K562 (cell line): ENCODE measurements around the gene TCL1B. TPM values are rescaled to one million over a fixed set of nuclear protein-coding genes. Genes with fewer than 3 reads are reported as not detected.

Experiments used
- ATAC-seq: fragments of 200-7000 bp; cut with Tn5 transposase; 3 replicates; pipeline ENCODE4 v1.9.1; 2020; ENCODE audit warnings: moderate library complexity
- BruUV-seq: library from RNA; stranded (reverse); fragments of 400-500 nt; replicated peaks from 2 replicates; lab custom pipeline; 2021; lab: Mats Ljungman, UMichigan
- CTCF ChIA-PET: fragments of 300-600 bp; formaldehyde crosslinking; extraction: SDS; loops from one replicate; lab custom pipeline; 2021; ENCODE audit warnings: low intra/inter-chr PET ratio; lab: Yijun Ruan, JAX
- POLR2A ChIA-PET: fragments of 300-600, 350-650 bp; sonication (Branson Sonifier 250); formaldehyde crosslinking; extraction: SDS; loops from one replicate; lab custom pipeline; 2021; ENCODE audit warnings: antibody characterized with exemption, inconsistent platforms; lab: Yijun Ruan, JAX
- DNase-seq, 4 experiments: peaks; one replicate each; pipeline versions ENCODE4 v3.0.0 to v3.0.0-alpha.2; 2011 to 2018; ENCODE audit warnings: low spot score in 3 of 4, mixed read lengths in 3 of 4; ENCODE audit errors: extremely low read depth in 1 of 4
- FAIRE-seq: peaks from 2 replicates; lab custom pipeline; 2011; peaks lifted over from hg19 to GRCh38; lab: Jason Lieb, UNC
- H2AFZ ChIP-seq: 2 replicates; pipeline ENCODE4 v1.6.0; 2011; ENCODE audit warnings: low read depth, low read length, control low read depth, inconsistent platforms
- H3K27ac ChIP-seq: fragments of 200-600 bp; 3 replicates; pipeline ENCODE4 v1.8.0; 2011; ENCODE audit warnings: low read depth, mild to moderate bottlenecking, control low read depth, inconsistent platforms, low read length, moderate library complexity, mixed read lengths; ENCODE audit errors: extremely low read depth
- H3K27me3 ChIP-seq, 2 experiments: fragments of 300-600 bp in 1 of 2; 2 replicates in 1 of 2; 3 replicates in 1 of 2; pipeline versions ENCODE4 v1.6.0 to v1.8.0; 2011; ENCODE audit warnings: inconsistent platforms in 2 of 2, low read length in 2 of 2, mild to moderate bottlenecking in 1 of 2, mixed read lengths in 1 of 2, moderate library complexity in 1 of 2; ENCODE audit not compliant: control insufficient read depth in 2 of 2, insufficient read depth in 2 of 2
- H3K36me3 ChIP-seq: fragments of 300-600 bp; 3 replicates; pipeline ENCODE4 v1.8.0; 2011; ENCODE audit warnings: mild to moderate bottlenecking, low read length, inconsistent platforms; ENCODE audit not compliant: control insufficient read depth, insufficient read depth
- H3K4me1 ChIP-seq, 2 experiments: fragments of 200-600 bp in 1 of 2; replicated peaks in 1 of 2; 2 replicates in 1 of 2; 3 replicates in 1 of 2; pipeline versions ENCODE4 v1.5.1 to v1.8.0; 2011; ENCODE audit warnings: inconsistent platforms in 2 of 2, low read length in 2 of 2, mild to moderate bottlenecking in 1 of 2, mixed read lengths in 1 of 2, moderate library complexity in 1 of 2; ENCODE audit not compliant: control insufficient read depth in 2 of 2, insufficient read depth in 2 of 2
- H3K4me2 ChIP-seq: 2 replicates; pipeline ENCODE4 v1.6.1; 2011; ENCODE audit warnings: low read length, control low read depth, inconsistent platforms, mixed read lengths; ENCODE audit not compliant: insufficient read depth
- H3K4me3 ChIP-seq: fragments of 200-600 bp; sonication (generic), shearing (Covaris generic); 2 replicates; pipeline ENCODE4 v1.5.1; 2016; ENCODE audit warnings: control low read depth, inconsistent platforms
- H3K79me2 ChIP-seq: fragments of 200-600 bp; 3 replicates; pipeline ENCODE4 v1.8.0; 2011; ENCODE audit warnings: low read length, inconsistent platforms; ENCODE audit not compliant: control insufficient read depth, insufficient read depth
- H3K9ac ChIP-seq, 2 experiments: 2 replicates each; pipeline versions ENCODE4 v1.6.0 to v1.6.1; 2011; ENCODE audit warnings: low read depth in 2 of 2, low read length in 2 of 2, control low read depth in 1 of 2, inconsistent platforms in 1 of 2, mild to moderate bottlenecking in 1 of 2, mixed read lengths in 1 of 2; ENCODE audit not compliant: insufficient read depth in 1 of 2
- H3K9me1 ChIP-seq: one replicate; pipeline ENCODE4 v1.6.0; 2011; ENCODE audit warnings: inconsistent platforms, mild to moderate bottlenecking, low read length, moderate library complexity; ENCODE audit not compliant: control insufficient read depth, insufficient read depth
- H3K9me3 ChIP-seq: replicated peaks from 2 replicates; pipeline ENCODE4 v1.5.1; 2011; ENCODE audit warnings: low read depth, low read length, inconsistent platforms; ENCODE audit not compliant: control insufficient read depth, insufficient read depth
- H4K20me1 ChIP-seq: replicated peaks from 2 replicates; pipeline ENCODE4 v1.6.1; 2011; ENCODE audit warnings: low read length, inconsistent platforms, mixed read lengths; ENCODE audit not compliant: control insufficient read depth, insufficient read depth
- ARNT ChIP-seq, 2 experiments: fragments of 450-650 bp; IDR thresholded peaks; 2 replicates each; pipeline ENCODE4 v1.6.1; 2016; ENCODE audit warnings: mild to moderate bottlenecking in 1 of 2
- ASH1L ChIP-seq: fragments of 450-650 bp; IDR thresholded peaks from 2 replicates; pipeline ENCODE4 v1.6.1; 2018; ENCODE audit warnings: borderline replicate concordance, mild to moderate bottlenecking, low read depth; ENCODE audit not compliant: partially characterized antibody
- ELF1 ChIP-seq: fragments of 200-800 bp; sonication (Bioruptor generic); IDR thresholded peaks from 2 replicates; pipeline ENCODE4 v1.6.1; 2016; ENCODE audit warnings: missing genetic modification characterization, missing compliant biosample characterization
- LCOR ChIP-seq: sonication (generic); formaldehyde crosslinking; IDR thresholded peaks from 2 replicates; pipeline ENCODE4 v1.8.0; 2022; ENCODE audit warnings: mild to moderate bottlenecking, missing genetic modification reagents
- RBBP5 ChIP-seq: fragments of 200-600 bp; sonication (generic); IDR thresholded peaks from 2 replicates; pipeline ENCODE4 v1.6.1; 2012; ENCODE audit warnings: borderline replicate concordance, mild to moderate bottlenecking, low read length, control low read depth, inconsistent platforms; ENCODE audit not compliant: insufficient read depth, poor library complexity, severe bottlenecking
- TEAD2 ChIP-seq: fragments of 450-650 bp; IDR thresholded peaks from 2 replicates; pipeline ENCODE4 v1.6.1; 2016; ENCODE audit warnings: missing genetic modification characterization, control low read depth, missing compliant biosample characterization
- THRAP3 ChIP-seq: fragments of 450-650 bp; IDR thresholded peaks from 2 replicates; pipeline ENCODE4 v1.6.1; 2016; ENCODE audit warnings: mild to moderate bottlenecking, inconsistent platforms, borderline replicate concordance
- WGBS: fragments of 100-300 bp; shearing (Covaris generic); methylation state at CpG from one replicate; pipeline ENCODE4 v1.1.6; 2016; ENCODE audit warnings: low coverage, mixed read lengths; ENCODE audit not compliant: insufficient coverage; ENCODE audit errors: missing lambda C conversion rate; 5-methylcytosine and 5-hydroxymethylcytosine counted together
- in situ Hi-C: fragments of 300-500 bp; cut with MboI; formaldehyde crosslinking; loops from 4 replicates; pipeline ENCODE4 v1.15.0; 2018; ENCODE audit warnings: inconsistent platforms, mixed read lengths
- intact Hi-C: fragments of 100-400 bp; cut with micrococcal nuclease; formaldehyde crosslinking; loops from 2 replicates; pipeline ENCODE4 v1.14.2; 2022
- polyA plus RNA-seq, 8 experiments: library from polyadenylated mRNA; depleted of rRNA in 4 of 8; stranded (reverse) in 5 of 8; unstranded in 3 of 8; fragments of >200 nt; fragmentation: Nextera tagmentation in 2 of 8; fragmentation: Illumina TruSeq in 1 of 8; extraction: Ambion mirVana in 2 of 8; extraction: Trizol in 1 of 8; gene quantifications; 2 replicates each; pipeline versions ENCODE4 v1.2.1 to v1.2.3, GENCODE V29; 2011 to 2014; ENCODE audit warnings: inconsistent platforms in 1 of 8, missing spikeins in 1 of 8
- total RNA-seq, 7 experiments: library from RNA; depleted of rRNA in 6 of 7; stranded (reverse); fragments of >200 nt in 6 of 7; fragmentation: Illumina TruSeq in 2 of 7; extraction: Trizol in 2 of 7; gene quantifications; 2 replicates each; pipeline versions ENCODE4 v1.2.1 to v1.2.3, GENCODE V29; 2011 to 2021; ENCODE audit warnings: low replicate concordance in 1 of 7
- TF ChIP-seq, protein P1 (sequence below): sonication (generic); formaldehyde crosslinking; IDR thresholded peaks from 2 replicates; pipeline ENCODE4 v1.8.0; 2022; ENCODE audit warnings: missing genetic modification reagents, mild to moderate bottlenecking, borderline replicate concordance
- TF ChIP-seq, protein P2 (sequence below): fragments of 450-650 bp; formaldehyde crosslinking; IDR thresholded peaks from 2 replicates; pipeline ENCODE4 v1.4.0; 2022; ENCODE audit warnings: mild to moderate bottlenecking, moderate library complexity
- TF ChIP-seq, protein P3 (sequence below): fragments of 250-450 bp; sonication (Bioruptor Pico); IDR thresholded peaks from 2 replicates; pipeline ENCODE4 v1.4.0; 2020; ENCODE audit warnings: borderline replicate concordance

TCL1B gene
- total and polyA plus RNA-seq, 9 of the 15 experiments (the other 6 are each of a cell fraction or from before 2014, with no cell fraction given) = not detected

DNA sequence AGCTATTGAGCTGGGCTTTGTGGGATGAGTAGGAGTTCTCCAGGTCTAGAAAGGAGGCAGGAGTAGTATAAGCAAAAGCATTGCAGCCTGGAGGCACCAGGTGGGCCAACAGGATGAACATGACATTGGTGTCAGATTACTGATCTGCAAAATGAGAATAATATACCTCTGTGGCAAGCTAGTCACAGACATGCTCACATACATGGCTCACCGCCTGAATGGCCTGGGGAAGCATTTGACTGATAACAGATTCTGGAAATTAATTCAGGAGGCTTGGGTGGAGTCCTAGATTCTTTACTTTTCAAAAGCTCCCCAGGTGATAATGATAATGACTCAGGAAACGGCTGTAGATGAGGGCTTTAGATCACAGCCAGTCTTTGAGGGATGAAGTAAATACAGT lies 709 bp downstream of the TCL1B start:
- Histone ChIP-seq H3K4me2 (no peak overlapping the region), H3K4me1 (peaks cover 0 to 5% of the 10 kb centered on the region in 2 experiments; a peak in 2 of 5 replicates), H3K79me2 (no peaks in the 10 kb centered on the region), H3K9me1 (no peaks in the 10 kb centered on the region), H3K36me3 (no peaks in the 10 kb centered on the region), H3K9ac (no peak overlapping the region), H3K9me3 (no peaks in the 10 kb centered on the region), H4K20me1 (no peaks in the 10 kb centered on the region), H2AFZ (no peak overlapping the region), H3K27me3 (peaks cover 0 to 16% of the 10 kb centered on the region in 2 experiments; a peak in 2 of 5 replicates), H3K4me3 (no peak overlapping the region), H3K27ac (no peak overlapping the region)
- in situ Hi-C loops = no loop called here
- ChIA-PET CTCF (no interaction called here), POLR2A (no interaction called here)
- no peak for ATAC-seq
- WGBS = 0% methylated on average over 2 of the region's 2 CpGs
- no TSS peak for BruUV-seq
- intact Hi-C loops = loop anchor here (10.0 kb wide), 1 partner anchor 122 kb away; no protein-coding TSS in a partner anchor
- no peak for TF ChIP-seq THRAP3
- no peak for TF ChIP-seq RBBP5
- FAIRE-seq = no peak
- no peak for DNase-seq

DNA sequence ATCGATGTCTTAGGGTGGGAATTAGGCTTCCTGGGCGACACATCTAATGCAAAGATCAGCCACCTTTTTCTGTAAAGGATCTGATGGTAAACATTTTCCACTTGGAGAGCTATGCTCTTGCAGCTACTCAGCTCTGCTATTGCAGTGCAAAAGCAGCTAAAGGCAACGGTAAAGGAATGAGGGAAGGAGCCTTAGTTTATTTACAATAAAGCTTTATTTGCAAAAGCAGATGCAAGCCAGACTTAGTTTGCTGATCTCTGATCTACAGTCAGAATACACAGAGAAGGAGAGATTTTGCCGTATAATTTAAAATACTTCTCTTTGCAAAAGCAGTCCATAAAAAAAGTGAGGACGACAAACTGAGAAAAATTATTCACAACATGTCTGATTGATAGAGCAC lies 3.2 kb downstream of the TCL1B start:
- no TSS peak for BruUV-seq
- H3K9me1 ChIP-seq = no peaks in the 10 kb centered on the region
- H3K27ac ChIP-seq = no peak overlapping the region
- intact Hi-C loops (loop anchor here (10.0 kb wide), 1 partner anchor 125 kb away; no protein-coding TSS in a partner anchor), in situ Hi-C loops (no loop called here)
- H3K36me3 ChIP-seq = no peaks in the 10 kb centered on the region
- no peaks in the 10 kb centered on the region for H4K20me1 ChIP-seq
- H3K4me3 ChIP-seq = no peak overlapping the region
- no peaks in the 10 kb centered on the region for H3K9me3 ChIP-seq
- H3K4me1 ChIP-seq = peaks cover 0 to 5% of the 10 kb centered on the region in 2 experiments; a peak in 2 of 5 replicates
- POLR2A ChIA-PET = no interaction called here
- no peak overlapping the region for H3K4me2 ChIP-seq
- no peak overlapping the region for H3K9ac ChIP-seq
- DNase-seq = no peak
- ATAC-seq = no peak
- peaks cover 0 to 33% of the 10 kb centered on the region in 2 experiments; a peak in 3 of 5 replicates for H3K27me3 ChIP-seq
- 0% methylated on average over 4 of the region's 5 CpGs for WGBS
- H2AFZ ChIP-seq = no peak overlapping the region
- no peak for FAIRE-seq
- CTCF ChIA-PET = no interaction called here
- no peaks in the 10 kb centered on the region for H3K79me2 ChIP-seq
- TF ChIP-seq, protein P1, sequence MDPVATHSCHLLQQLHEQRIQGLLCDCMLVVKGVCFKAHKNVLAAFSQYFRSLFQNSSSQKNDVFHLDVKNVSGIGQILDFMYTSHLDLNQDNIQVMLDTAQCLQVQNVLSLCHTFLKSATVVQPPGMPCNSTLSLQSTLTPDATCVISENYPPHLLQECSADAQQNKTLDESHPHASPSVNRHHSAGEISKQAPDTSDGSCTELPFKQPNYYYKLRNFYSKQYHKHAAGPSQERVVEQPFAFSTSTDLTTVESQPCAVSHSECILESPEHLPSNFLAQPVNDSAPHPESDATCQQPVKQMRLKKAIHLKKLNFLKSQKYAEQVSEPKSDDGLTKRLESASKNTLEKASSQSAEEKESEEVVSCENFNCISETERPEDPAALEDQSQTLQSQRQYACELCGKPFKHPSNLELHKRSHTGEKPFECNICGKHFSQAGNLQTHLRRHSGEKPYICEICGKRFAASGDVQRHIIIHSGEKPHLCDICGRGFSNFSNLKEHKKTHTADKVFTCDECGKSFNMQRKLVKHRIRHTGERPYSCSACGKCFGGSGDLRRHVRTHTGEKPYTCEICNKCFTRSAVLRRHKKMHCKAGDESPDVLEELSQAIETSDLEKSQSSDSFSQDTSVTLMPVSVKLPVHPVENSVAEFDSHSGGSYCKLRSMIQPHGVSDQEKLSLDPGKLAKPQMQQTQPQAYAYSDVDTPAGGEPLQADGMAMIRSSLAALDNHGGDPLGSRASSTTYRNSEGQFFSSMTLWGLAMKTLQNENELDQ = no peak
- TF ChIP-seq LCOR (no peak), ELF1 (tag) (no peak), ARNT (IDR thresholded peaks at IDR 0.05) (no peak), TEAD2 (tag) (no peak), ASH1L (no peak)
- TF ChIP-seq, protein P2, sequence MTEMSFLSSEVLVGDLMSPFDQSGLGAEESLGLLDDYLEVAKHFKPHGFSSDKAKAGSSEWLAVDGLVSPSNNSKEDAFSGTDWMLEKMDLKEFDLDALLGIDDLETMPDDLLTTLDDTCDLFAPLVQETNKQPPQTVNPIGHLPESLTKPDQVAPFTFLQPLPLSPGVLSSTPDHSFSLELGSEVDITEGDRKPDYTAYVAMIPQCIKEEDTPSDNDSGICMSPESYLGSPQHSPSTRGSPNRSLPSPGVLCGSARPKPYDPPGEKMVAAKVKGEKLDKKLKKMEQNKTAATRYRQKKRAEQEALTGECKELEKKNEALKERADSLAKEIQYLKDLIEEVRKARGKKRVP (CRISPR knock-in tag) = no peak
- TF ChIP-seq, protein P3, sequence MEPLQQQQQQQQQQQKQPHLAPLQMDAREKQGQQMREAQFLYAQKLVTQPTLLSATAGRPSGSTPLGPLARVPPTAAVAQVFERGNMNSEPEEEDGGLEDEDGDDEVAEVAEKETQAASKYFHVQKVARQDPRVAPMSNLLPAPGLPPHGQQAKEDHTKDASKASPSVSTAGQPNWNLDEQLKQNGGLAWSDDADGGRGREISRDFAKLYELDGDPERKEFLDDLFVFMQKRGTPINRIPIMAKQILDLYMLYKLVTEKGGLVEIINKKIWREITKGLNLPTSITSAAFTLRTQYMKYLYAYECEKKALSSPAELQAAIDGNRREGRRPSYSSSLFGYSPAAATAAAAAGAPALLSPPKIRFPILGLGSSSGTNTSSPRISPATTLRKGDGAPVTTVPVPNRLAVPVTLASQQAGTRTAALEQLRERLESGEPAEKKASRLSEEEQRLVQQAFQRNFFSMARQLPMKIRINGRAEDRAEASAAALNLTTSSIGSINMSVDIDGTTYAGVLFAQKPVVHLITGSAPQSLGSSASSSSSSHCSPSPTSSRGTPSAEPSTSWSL (CRISPR knock-in tag) = no peak
